Measurements from ENCODE around the gene ATP6V1E1. TPM values are rescaled to one million over a fixed set of nuclear protein-coding genes. Genes with fewer than 3 reads are reported as not detected.
"Not testable (repeated sequence)": the region's sequence is repeated elsewhere in the genome, so short reads cannot be mapped to it uniquely, and the experiment has no call there.

ATP6V1E1 gene
- total RNA-seq (2014; rRNA removed; shearing (Covaris generic)) = 214 and 215 TPM in 2 replicates

- peak; percentile 94 to 95 for DNase-seq (ENCODE audit: low read depth in 1 of 2, low spot score in 2 of 2)
- Histone ChIP-seq H3K36me3 (peaks cover 18% of the 10 kb centered on the region), H3K9me3 (replicated peaks) (no peaks in the 10 kb centered on the region), H3K4me1 (replicated peaks) (peaks cover 25% of the 10 kb centered on the region), H3K27me3 (replicated peaks) (no peaks in the 10 kb centered on the region), H3K27ac (peak within 1 kb of the TSS; percentile 69), H3K4me3 (peak within 1 kb of the TSS; percentile 83)
These were observed at the start of gene ATP6V1E1 for GRCh38 chr22:17628406-17629172. TSS of gene ATP6V1E1 (minus strand) at chr22:17628749. CDS start at chr22:17628635, 114 bp downstream.

GRCh38 chr22:17675584-17675983, 47.0 kb upstream of the ATP6V1E1 start:
- no peak overlapping the region for H3K4me3 ChIP-seq
- H3K36me3 ChIP-seq = peaks cover 12% of the 10 kb centered on the region
- peaks cover 13% of the 10 kb centered on the region for H3K4me1 ChIP-seq (replicated peaks)
- no peak overlapping the region for H3K27ac ChIP-seq
- H3K27me3 ChIP-seq (replicated peaks) = no peaks in the 10 kb centered on the region
- no peaks in the 10 kb centered on the region for H3K9me3 ChIP-seq (replicated peaks)
- no peak for DNase-seq (ENCODE audit: low read depth in 1 of 2, low spot score in 2 of 2)

GRCh38 chr22:17674152-17674551, 45.6 kb upstream of the ATP6V1E1 start:
- H3K36me3 ChIP-seq = peaks cover 16% of the 10 kb centered on the region
- DNase-seq (ENCODE audit: low read depth in 1 of 2, low spot score in 2 of 2) = no peak
- no peaks in the 10 kb centered on the region for H3K9me3 ChIP-seq (replicated peaks)
- H3K4me3 ChIP-seq = no peak overlapping the region
- H3K27ac ChIP-seq = no peak overlapping the region
- peaks cover 13% of the 10 kb centered on the region for H3K4me1 ChIP-seq (replicated peaks)
- no peaks in the 10 kb centered on the region for H3K27me3 ChIP-seq (replicated peaks)

- H3K4me3 ChIP-seq = no peak overlapping the region
- DNase-seq (ENCODE audit: low read depth in 1 of 2, low spot score in 2 of 2) = no peak
- no peaks in the 10 kb centered on the region for H3K27me3 ChIP-seq (replicated peaks)
- no peaks in the 10 kb centered on the region for H3K9me3 ChIP-seq (replicated peaks)
- peaks cover 13% of the 10 kb centered on the region for H3K4me1 ChIP-seq (replicated peaks)
- H3K27ac ChIP-seq = no peak overlapping the region; the same call in 1 of the 2 replicates
- peaks cover 12% of the 10 kb centered on the region; the same call in 1 of the 2 replicates for H3K36me3 ChIP-seq
These were observed 44.0 kb upstream of the ATP6V1E1 start for GRCh38 chr22:17672417-17672991.

- H3K9me3 ChIP-seq (replicated peaks); H3K4me3 ChIP-seq; DNase-seq (ENCODE audit: low read depth in 1 of 2, low spot score in 2 of 2); H3K27me3 ChIP-seq (replicated peaks); H3K27ac ChIP-seq: not testable (repeated sequence)
- Histone ChIP-seq H3K4me1 (replicated peaks) (peaks cover 13% of the 10 kb centered on the region), H3K36me3 (peaks cover 16% of the 10 kb centered on the region)
These were observed 43.1 kb upstream of the ATP6V1E1 start for GRCh38 chr22:17671521-17672092.

- no peaks in the 10 kb centered on the region for H3K4me1 ChIP-seq (replicated peaks)
- no peaks in the 10 kb centered on the region for H3K27me3 ChIP-seq (replicated peaks)
- peaks cover 47% of the 10 kb centered on the region for H3K36me3 ChIP-seq
- no peak overlapping the region for H3K27ac ChIP-seq
- H3K4me3 ChIP-seq = no peak overlapping the region
- DNase-seq (ENCODE audit: low read depth in 1 of 2, low spot score in 2 of 2) = no peak
- H3K9me3 ChIP-seq (replicated peaks) = no peaks in the 10 kb centered on the region
These were observed 37.3 kb upstream of the ATP6V1E1 start for GRCh38 chr22:17665854-17666253.

- H3K27ac ChIP-seq = no peak overlapping the region
- no peaks in the 10 kb centered on the region for H3K27me3 ChIP-seq (replicated peaks)
- no peaks in the 10 kb centered on the region for H3K9me3 ChIP-seq (replicated peaks)
- H3K4me3 ChIP-seq = no peak overlapping the region
- H3K36me3 ChIP-seq = peaks cover 52% of the 10 kb centered on the region
- no peaks in the 10 kb centered on the region for H3K4me1 ChIP-seq (replicated peaks)
- no peak for DNase-seq (ENCODE audit: low read depth in 1 of 2, low spot score in 2 of 2)
These were observed 36.7 kb upstream of the ATP6V1E1 start for GRCh38 chr22:17665248-17665647.

- DNase-seq (ENCODE audit: low read depth in 1 of 2, low spot score in 2 of 2) = no peak
- Histone ChIP-seq H3K27ac (no peak overlapping the region), H3K36me3 (peaks cover 57% of the 10 kb centered on the region), H3K27me3 (replicated peaks) (no peaks in the 10 kb centered on the region), H3K4me3 (no peak overlapping the region), H3K9me3 (replicated peaks) (no peaks in the 10 kb centered on the region), H3K4me1 (replicated peaks) (no peaks in the 10 kb centered on the region)
These were observed 36.0 kb upstream of the ATP6V1E1 start for GRCh38 chr22:17664414-17665055.

GRCh38 chr22:17656870-17657395, 28.4 kb upstream of the ATP6V1E1 start:
- H3K27ac ChIP-seq = no peak overlapping the region
- H3K4me1 ChIP-seq (replicated peaks) = no peaks in the 10 kb centered on the region
- peaks cover 57% of the 10 kb centered on the region for H3K36me3 ChIP-seq
- no peaks in the 10 kb centered on the region for H3K27me3 ChIP-seq (replicated peaks)
- no peak overlapping the region for H3K4me3 ChIP-seq
- DNase-seq (ENCODE audit: low read depth in 1 of 2, low spot score in 2 of 2) = no peak
- H3K9me3 ChIP-seq (replicated peaks) = no peaks in the 10 kb centered on the region

- no peak for DNase-seq (ENCODE audit: low read depth in 1 of 2, low spot score in 2 of 2)
- Histone ChIP-seq H3K4me3 (no peak overlapping the region), H3K27ac (no peak overlapping the region), H3K27me3 (replicated peaks) (no peaks in the 10 kb centered on the region), H3K4me1 (replicated peaks) (no peaks in the 10 kb centered on the region), H3K9me3 (replicated peaks) (no peaks in the 10 kb centered on the region), H3K36me3 (peaks cover 43% of the 10 kb centered on the region)
These were observed 26.7 kb upstream of the ATP6V1E1 start for GRCh38 chr22:17655289-17655688.

- Histone ChIP-seq H3K27ac (no peak overlapping the region), H3K4me1 (replicated peaks) (no peaks in the 10 kb centered on the region), H3K27me3 (replicated peaks) (no peaks in the 10 kb centered on the region; the same call in 1 of the 2 replicates), H3K36me3 (peaks cover 19% of the 10 kb centered on the region), H3K9me3 (replicated peaks) (no peaks in the 10 kb centered on the region), H3K4me3 (no peak overlapping the region)
- DNase-seq (ENCODE audit: low read depth in 1 of 2, low spot score in 2 of 2) = no peak
These were observed 20.0 kb upstream of the ATP6V1E1 start for GRCh38 chr22:17648569-17648968.

- Histone ChIP-seq H3K9me3 (replicated peaks) (no peaks in the 10 kb centered on the region), H3K4me1 (replicated peaks) (no peaks in the 10 kb centered on the region), H3K4me3 (no peak overlapping the region), H3K36me3 (peaks cover 19% of the 10 kb centered on the region), H3K27me3 (replicated peaks) (no peaks in the 10 kb centered on the region; the same call in 1 of the 2 replicates), H3K27ac (no peak overlapping the region)
- DNase-seq (ENCODE audit: low read depth in 1 of 2, low spot score in 2 of 2) = no peak
These were observed 19.4 kb upstream of the ATP6V1E1 start for GRCh38 chr22:17647991-17648390.

- no peaks in the 10 kb centered on the region for H3K4me1 ChIP-seq (replicated peaks)
- H3K4me3 ChIP-seq = no peak overlapping the region
- H3K27me3 ChIP-seq (replicated peaks) = no peaks in the 10 kb centered on the region; the same call in 1 of the 2 replicates
- no peak overlapping the region for H3K27ac ChIP-seq
- DNase-seq (ENCODE audit: low read depth in 1 of 2, low spot score in 2 of 2) = no peak
- no peaks in the 10 kb centered on the region for H3K9me3 ChIP-seq (replicated peaks)
- peaks cover 21% of the 10 kb centered on the region for H3K36me3 ChIP-seq
These were observed 18.9 kb upstream of the ATP6V1E1 start for GRCh38 chr22:17647452-17647851.
